Activated naive CD4-positive, alpha-beta T cell treated with anti-CD3 and anti-CD28 coated beads, Interleukin-2, amount 50 U/mL, for 24 hours (primary cell): ENCODE results near the gene ABCG1.
A peak's percentile ranks its signal among the peaks of the same experiment; 100 is the strongest.
"Not testable (repeated sequence)": the region's sequence is repeated elsewhere in the genome, so short reads cannot be mapped to it uniquely, and the experiment has no call there.

Source experiments
- H3K27ac Mint-ChIP-seq: one replicate; pipeline ENCODE4 v1.8.0; 2021; ENCODE audit warnings: mild to moderate bottlenecking, mixed read lengths
- H3K27me3 Mint-ChIP-seq: one replicate; pipeline ENCODE4 v1.8.0; 2021; ENCODE audit warnings: mixed read lengths
- H3K36me3 Mint-ChIP-seq: one replicate; pipeline ENCODE4 v1.8.0; 2021; ENCODE audit warnings: mixed read lengths
- H3K4me1 Mint-ChIP-seq: one replicate; pipeline ENCODE4 v1.8.0; 2021; ENCODE audit warnings: mixed read lengths
- H3K4me3 Mint-ChIP-seq: one replicate; pipeline ENCODE4 v1.8.0; 2021; ENCODE audit warnings: mild to moderate bottlenecking, mixed read lengths
- H3K9me3 Mint-ChIP-seq: one replicate; pipeline ENCODE4 v1.8.0; 2021; ENCODE audit warnings: mixed read lengths

The ABCG1 gene

GRCh38 chr21:42218836-42219605 is at the start of gene ABCG1:
ABCG1 (plus strand) TSS chr21:42219140; CDS start chr21:42219263, 123 bp downstream.
- H3K27me3 Mint-ChIP-seq = no peaks in the 10 kb centered on the region

DNA sequence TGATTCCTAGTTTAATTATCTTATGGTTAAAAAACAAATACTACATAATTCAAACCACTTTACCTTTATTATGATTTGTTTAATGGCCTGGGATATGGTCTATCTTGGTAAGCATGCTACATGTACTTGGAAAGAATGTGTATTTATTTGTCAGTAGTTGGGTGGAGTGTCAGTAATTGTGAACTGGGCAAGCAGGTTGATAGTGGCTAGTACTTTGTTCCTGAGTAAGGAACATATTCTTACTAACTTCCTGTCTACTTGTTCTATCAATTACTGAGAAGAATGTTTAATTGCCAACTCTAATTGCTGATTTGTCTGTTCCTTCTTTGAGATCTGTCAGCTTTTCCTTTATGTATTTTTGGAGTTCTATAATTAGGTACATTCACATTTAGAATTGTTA is 49.2 kb upstream of the ABCG1 start:
- H3K4me1 Mint-ChIP-seq = peaks cover 18% of the 10 kb centered on the region

More at GRCh38 chr21:42218836-42219605, at the start of gene ABCG1:
- Mint-ChIP-seq H3K4me3 (peak within 1 kb of the TSS; percentile 92), H3K4me1 (peaks cover 36% of the 10 kb centered on the region), H3K36me3 (peaks cover 2% of the 10 kb centered on the region), H3K9me3 (no peaks in the 10 kb centered on the region), H3K27ac (peak within 1 kb of the TSS; percentile 53)

GRCh38 chr21:42171091-42172053 is 47.6 kb upstream of the ABCG1 start:
- H3K36me3 Mint-ChIP-seq = no peaks in the 10 kb centered on the region
- H3K4me3 Mint-ChIP-seq = no peak overlapping the region
- peaks cover 18% of the 10 kb centered on the region for H3K4me1 Mint-ChIP-seq
- H3K27me3 Mint-ChIP-seq = no peaks in the 10 kb centered on the region
- no peak overlapping the region for H3K27ac Mint-ChIP-seq
- no peaks in the 10 kb centered on the region for H3K9me3 Mint-ChIP-seq

More for the DNA sequence above, 49.2 kb upstream of the ABCG1 start:
- Mint-ChIP-seq H3K27me3 (no peaks in the 10 kb centered on the region), H3K36me3 (no peaks in the 10 kb centered on the region), H3K27ac (no peak overlapping the region), H3K9me3 (no peaks in the 10 kb centered on the region), H3K4me3 (no peak overlapping the region)

GRCh38 chr21:42172596-42173483 is 46.1 kb upstream of the ABCG1 start:
- Mint-ChIP-seq H3K27ac (no peak overlapping the region), H3K36me3 (no peaks in the 10 kb centered on the region), H3K4me3 (no peak overlapping the region), H3K9me3 (no peaks in the 10 kb centered on the region), H3K4me1 (peaks cover 18% of the 10 kb centered on the region), H3K27me3 (no peaks in the 10 kb centered on the region)

DNA sequence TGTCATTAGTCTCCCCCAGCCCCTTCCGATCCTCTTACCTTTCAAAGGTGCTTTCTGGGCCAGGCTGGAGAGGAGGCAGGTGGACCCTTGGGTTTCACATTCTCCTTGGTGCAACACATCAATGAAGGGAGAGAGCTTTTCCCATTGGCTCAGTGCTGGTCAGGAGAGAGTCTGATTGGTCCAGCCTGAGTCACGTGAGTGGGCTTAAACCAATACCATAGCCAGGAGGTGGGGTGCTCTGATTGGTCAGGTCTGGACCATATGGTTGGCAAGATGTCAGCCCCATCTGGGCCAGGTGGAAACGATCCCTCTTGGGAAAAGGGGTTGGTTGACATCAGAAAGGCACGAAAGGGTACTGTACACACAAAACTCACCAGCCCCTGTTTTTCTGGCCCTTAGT is 44.8 kb upstream of the ABCG1 start:
- no peak overlapping the region for H3K4me3 Mint-ChIP-seq
- no peak overlapping the region for H3K27ac Mint-ChIP-seq
- H3K27me3 Mint-ChIP-seq = no peaks in the 10 kb centered on the region
- H3K4me1 Mint-ChIP-seq = peaks cover 18% of the 10 kb centered on the region
- no peaks in the 10 kb centered on the region for H3K9me3 Mint-ChIP-seq
- H3K36me3 Mint-ChIP-seq = no peaks in the 10 kb centered on the region

DNA sequence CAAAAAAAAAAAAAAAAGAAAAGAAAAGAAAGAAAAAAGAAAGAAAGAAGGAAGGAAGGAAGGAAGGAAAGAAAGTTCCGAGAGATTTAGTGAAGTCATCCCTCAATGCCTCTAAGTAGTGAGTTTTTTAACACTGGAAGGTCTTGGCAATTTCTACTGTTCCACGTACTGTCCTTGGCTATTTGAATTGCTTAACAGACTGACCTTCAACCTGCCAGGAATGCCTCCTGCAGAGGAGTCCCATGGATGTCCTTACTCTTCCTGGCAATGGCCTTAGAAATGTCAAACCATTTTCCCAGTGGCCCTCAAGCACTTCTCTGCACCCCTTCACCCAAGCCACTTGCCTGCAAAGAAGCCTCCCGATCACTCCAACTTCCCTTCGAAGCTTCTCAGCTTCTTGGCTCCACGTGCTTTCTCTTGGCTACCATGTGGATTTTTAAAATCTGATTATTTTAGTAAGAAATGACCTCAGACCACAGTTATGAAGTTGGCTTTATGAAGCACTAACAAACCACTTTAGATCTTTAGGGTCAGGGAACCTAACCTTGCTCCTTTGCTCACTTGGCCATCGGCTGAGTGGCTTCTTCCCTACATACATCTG is 43.7 kb upstream of the ABCG1 start:
- peaks cover 8% of the 10 kb centered on the region for H3K4me1 Mint-ChIP-seq
- no peak overlapping the region for H3K4me3 Mint-ChIP-seq
- H3K27ac Mint-ChIP-seq = peak overlapping the region; percentile 35
- no peaks in the 10 kb centered on the region for H3K36me3 Mint-ChIP-seq
- H3K27me3 Mint-ChIP-seq = no peaks in the 10 kb centered on the region
- no peaks in the 10 kb centered on the region for H3K9me3 Mint-ChIP-seq

DNA sequence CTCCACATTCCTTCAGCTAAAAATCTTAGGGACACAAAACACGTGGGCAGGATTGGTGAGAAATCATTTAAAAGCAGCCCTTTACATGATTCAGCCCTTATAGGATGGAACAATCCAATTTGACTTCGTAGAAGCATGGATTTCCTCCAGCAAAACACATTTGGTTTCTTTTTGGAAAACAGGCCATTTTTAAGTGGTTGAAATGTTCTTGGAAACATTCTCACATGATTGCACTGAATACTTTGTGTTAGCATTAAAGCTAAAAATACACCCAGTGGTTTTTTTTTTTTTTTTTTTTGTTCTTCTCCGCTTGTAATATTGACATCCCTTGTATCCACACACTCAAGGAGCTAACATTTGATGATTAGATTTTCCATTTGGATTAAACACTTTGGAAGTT is 42.1 kb upstream of the ABCG1 start:
- H3K36me3 Mint-ChIP-seq = no peaks in the 10 kb centered on the region
- H3K27ac Mint-ChIP-seq = no peak overlapping the region
- H3K9me3 Mint-ChIP-seq = no peaks in the 10 kb centered on the region
- H3K4me3 Mint-ChIP-seq = no peak overlapping the region
- H3K27me3 Mint-ChIP-seq = no peaks in the 10 kb centered on the region
- no peaks in the 10 kb centered on the region for H3K4me1 Mint-ChIP-seq

GRCh38 chr21:42179316-42179715 is 39.6 kb upstream of the ABCG1 start:
- no peaks in the 10 kb centered on the region for H3K4me1 Mint-ChIP-seq
- H3K36me3 Mint-ChIP-seq = no peaks in the 10 kb centered on the region
- H3K9me3 Mint-ChIP-seq = no peaks in the 10 kb centered on the region
- no peak overlapping the region for H3K27ac Mint-ChIP-seq
- no peaks in the 10 kb centered on the region for H3K27me3 Mint-ChIP-seq
- no peak overlapping the region for H3K4me3 Mint-ChIP-seq

GRCh38 chr21:42180001-42180400 is 38.9 kb upstream of the ABCG1 start:
- not testable (repeated sequence) for H3K9me3 Mint-ChIP-seq, H3K4me3 Mint-ChIP-seq, H3K4me1 Mint-ChIP-seq, H3K36me3 Mint-ChIP-seq, H3K27me3 Mint-ChIP-seq, H3K27ac Mint-ChIP-seq

DNA sequence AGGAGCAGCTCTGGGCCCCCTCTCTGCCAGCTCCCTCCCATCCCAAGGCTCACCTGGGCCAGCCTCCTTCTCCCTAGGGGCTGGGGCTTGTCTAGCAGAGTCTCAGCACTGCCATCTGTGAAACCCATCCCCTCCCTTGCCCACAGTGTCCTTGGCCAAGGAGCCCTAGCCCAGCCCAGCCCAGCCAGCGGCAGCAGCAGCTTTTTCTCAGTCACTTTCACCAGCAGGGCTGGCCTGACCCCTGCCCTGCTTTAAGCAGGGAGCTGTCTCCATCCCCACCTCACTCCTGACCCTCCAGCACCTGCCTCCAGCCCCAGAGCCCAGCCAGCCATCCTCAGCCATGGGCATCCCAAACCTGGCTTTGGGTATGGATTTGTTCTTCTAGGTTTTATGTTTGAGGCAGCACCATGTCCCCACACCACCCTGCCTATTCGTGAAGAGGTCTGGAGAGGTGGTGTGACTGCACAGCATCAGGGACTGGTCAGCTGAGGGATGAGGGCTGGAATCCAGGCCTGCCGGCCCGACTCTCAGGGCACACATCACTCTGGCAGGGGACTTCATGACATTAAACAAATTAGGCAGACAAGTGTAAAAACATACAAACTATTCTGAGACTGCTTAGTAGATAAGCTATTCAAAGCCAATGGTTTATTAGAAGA is 36.1 kb upstream of the ABCG1 start:
- Mint-ChIP-seq H3K9me3 (no peaks in the 10 kb centered on the region), H3K27ac (no peak overlapping the region), H3K36me3 (no peaks in the 10 kb centered on the region), H3K27me3 (no peaks in the 10 kb centered on the region), H3K4me1 (peaks cover 30% of the 10 kb centered on the region), H3K4me3 (no peak overlapping the region)

DNA sequence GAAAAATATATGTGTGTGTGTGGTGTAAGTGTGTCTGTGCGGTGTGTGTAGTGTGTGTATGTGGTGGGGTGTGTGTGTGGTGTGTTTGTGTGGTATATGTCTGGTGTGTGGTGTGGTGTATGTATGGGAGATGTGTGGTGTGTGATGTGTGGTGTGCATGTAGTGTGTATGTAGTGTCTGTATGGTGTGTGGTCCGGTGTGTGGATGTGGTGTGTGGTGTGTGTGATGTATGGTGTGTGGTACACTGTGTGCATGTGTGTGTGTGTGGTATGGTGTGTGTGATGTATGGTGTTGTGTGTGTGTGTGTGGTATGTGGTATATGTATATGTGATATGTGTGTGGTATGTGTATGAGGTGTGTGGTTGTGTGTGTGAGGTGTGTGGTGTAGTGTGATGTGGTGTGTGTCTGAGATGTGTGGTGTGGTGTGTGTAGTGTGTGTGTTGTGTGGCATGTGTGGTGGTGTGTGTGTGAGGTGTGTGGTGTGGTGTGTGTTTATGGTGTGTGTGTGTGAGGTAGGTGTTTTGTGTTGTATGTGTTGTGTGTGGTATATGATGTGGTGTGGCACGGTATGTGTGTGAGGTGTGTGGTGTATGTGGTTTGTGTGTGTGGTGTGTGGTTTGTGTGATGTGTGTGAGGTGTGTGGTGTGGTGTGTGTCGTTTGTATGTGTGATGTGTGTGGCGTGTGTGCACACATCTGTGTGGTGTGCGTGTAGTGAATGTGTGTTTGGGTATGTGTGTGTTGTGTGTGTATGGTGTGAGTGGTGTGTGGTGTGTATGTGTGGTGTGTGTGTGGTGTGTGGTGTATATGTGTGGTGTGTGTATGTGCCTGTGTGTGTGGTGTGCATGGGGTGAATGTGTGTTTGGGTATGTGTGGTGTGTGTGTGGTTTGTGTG is 35.3 kb upstream of the ABCG1 start:
- H3K27me3 Mint-ChIP-seq = no peaks in the 10 kb centered on the region
- H3K4me3 Mint-ChIP-seq = no peak overlapping the region
- no peaks in the 10 kb centered on the region for H3K36me3 Mint-ChIP-seq
- no peak overlapping the region for H3K27ac Mint-ChIP-seq
- no peaks in the 10 kb centered on the region for H3K9me3 Mint-ChIP-seq
- peaks cover 38% of the 10 kb centered on the region for H3K4me1 Mint-ChIP-seq

DNA sequence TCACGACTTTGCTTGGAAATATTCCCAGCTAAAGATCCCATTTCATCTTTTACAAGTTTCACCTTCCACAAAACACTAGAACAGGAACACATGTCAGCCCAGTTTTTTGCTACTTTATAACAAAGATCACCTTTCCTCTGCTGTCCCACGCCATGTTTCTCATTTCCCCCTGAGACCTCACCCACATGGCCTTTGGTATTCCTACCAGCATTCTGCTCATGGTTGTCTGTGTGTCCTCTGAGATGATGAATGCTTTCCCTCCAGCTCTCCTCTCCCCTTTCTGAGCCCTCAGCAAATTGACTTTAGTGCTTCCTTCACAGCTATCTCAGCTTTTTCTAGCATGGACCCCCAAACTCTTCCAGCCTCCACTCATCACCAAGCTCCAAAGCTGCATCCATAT is 32.3 kb upstream of the ABCG1 start:
- peak overlapping the region; percentile 85 for H3K27ac Mint-ChIP-seq
- no peaks in the 10 kb centered on the region for H3K27me3 Mint-ChIP-seq
- H3K4me3 Mint-ChIP-seq = peak overlapping the region; percentile 41
- H3K36me3 Mint-ChIP-seq = no peaks in the 10 kb centered on the region
- peaks cover 62% of the 10 kb centered on the region for H3K4me1 Mint-ChIP-seq
- H3K9me3 Mint-ChIP-seq = no peaks in the 10 kb centered on the region

DNA sequence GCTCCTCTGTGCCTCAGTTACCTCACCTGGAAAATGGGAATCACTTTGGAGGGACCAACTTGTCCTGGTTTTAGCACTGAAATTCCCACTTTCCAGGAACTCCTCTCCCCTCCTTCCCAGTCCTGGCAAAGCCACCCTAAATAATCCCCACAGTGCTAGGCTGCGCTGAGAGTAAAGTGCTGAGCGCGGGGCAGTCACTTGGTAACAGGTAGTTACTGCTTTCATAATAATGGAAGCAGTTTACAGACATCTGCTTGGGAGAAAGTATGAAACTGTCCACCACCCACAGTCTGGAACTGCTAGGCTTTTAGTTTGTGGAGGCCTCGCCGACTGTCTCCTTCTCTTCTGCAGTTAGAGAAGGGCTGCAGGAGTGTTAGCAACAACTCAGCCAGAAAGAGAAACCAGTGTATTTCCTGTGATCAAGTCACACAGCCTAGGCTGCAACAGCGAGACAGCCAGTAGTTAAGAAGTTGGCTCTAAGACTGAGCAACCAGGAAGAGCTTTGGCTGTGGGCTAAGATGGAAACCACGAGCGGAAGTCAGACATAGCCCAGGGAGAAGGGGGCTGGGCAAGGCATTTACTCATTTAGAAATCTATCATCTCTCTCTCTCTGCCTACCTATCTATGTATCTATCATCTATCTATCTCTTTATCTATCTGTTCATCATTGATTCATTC is 30.8 kb upstream of the ABCG1 start:
- Mint-ChIP-seq H3K4me1 (peaks cover 77% of the 10 kb centered on the region), H3K9me3 (no peaks in the 10 kb centered on the region), H3K4me3 (peak overlapping the region; percentile 63), H3K36me3 (no peaks in the 10 kb centered on the region), H3K27ac (peak overlapping the region; percentile 96), H3K27me3 (no peaks in the 10 kb centered on the region)
